NCI-H1930 (cell line): ENCODE data around the gene LRRC73.
A peak's percentile ranks its signal among the peaks of the same experiment; 100 is the strongest.
"Not testable (repeated sequence)": the region's sequence is repeated elsewhere in the genome, so short reads cannot be mapped to it uniquely, and the experiment has no call there.

Experiments
- DNase-seq, 2 experiments: peaks; one replicate each; lab custom pipeline; 2025; lab: John Stamatoyannopoulos, UW

Gene LRRC73, protein sequence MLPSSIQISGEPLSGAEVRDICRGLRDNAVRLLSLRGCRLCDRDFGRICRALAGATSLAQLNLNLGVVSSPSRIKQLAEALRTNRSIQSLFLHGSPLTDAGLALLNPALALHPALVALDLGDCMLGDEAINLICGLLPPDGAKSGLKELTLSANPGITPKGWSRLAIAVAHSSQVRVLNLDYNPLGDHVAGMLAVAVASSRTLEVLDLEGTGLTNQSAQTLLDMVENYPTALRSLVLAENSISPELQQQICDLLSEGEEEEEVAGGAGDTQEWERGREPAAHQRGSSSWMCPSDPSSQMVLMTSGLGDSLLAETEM

DNA sequence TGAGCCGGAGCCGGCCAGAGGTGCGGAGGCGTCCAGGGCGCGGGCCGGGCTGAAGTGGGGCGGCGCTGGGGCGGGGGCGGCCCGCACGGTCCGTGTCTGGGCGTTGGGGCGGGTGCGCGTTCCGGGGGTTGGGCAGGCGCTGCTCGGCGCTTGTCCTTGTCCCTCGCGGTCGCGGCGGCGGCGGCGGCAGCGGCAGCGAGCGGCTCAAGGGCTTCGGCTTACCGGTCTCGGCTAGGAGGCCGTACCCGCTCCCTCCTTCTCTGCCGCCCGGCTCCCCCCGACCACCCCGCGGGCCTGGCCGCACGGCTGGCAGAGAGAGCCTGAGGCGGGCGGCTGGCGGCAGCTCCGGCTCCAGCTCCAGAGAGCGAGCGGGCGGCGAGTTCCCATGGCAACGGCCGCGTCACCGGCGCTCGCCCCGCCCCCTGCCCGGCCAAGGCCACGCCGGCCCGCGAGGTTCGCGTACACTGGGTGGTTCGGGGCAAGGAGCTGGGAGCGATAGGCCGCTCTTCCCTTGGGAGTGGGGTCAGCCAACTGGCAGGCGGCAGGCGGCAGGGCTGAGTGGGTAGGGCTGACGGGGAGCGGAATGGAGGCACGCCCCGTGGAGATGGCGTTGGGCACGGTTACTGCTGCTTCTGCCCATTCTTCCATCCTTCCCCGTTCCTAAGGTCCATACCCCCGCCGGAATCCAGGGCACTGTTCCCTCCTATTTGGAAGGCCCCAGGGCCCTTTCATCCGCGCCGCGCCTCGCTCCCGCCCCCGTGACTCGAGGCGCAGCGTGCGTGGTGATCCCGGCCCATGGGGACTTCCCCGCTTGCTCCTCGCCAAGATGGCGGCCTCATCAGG is at the start of gene LRRC73:
TSS of gene LRRC73 (minus strand) at position 363 of the 843 bp plus-strand sequence. CDS start 561 bp downstream, outside the sequence.
- peak; percentile 71 to 81 for DNase-seq

DNA sequence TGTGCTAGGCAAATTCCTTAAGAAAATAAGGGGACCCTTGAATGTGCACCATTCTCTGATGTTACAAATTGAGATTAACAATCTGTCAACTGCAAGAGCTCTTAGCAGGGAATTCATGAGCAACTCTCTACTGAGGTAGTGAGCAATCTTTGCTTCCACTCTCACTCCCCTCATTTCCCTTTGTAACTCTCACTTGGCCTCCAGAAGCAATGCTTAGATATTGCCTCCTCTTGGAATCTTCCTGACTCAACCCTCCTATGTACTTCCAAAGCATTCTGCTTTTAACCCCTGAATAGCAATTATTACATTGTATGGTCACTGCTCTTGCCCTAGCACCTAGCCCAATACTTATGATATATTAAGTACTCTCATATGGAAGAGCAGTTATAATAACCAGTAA is 49.2 kb upstream of the LRRC73 start:
- no peak for DNase-seq

DNA sequence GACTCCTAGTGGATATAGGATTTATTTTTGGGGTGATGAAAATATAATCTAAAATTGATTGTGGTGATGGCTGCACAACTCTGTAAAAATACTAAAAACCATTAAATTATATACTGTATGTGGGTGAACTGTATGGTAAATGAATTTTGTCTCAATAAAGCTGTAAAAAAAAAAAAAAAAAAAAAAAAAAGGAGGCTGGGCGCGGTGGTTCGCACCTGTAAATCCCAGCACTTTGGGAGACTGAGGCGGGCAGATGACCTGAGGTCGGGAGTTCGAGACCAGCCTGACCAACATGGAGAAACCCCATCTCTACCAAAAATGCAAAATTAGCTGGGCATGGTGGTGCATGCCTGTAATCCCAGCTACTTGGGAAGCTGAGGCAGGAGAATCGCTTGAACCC is 47.5 kb upstream of the LRRC73 start:
- not testable (repeated sequence) for DNase-seq

DNA sequence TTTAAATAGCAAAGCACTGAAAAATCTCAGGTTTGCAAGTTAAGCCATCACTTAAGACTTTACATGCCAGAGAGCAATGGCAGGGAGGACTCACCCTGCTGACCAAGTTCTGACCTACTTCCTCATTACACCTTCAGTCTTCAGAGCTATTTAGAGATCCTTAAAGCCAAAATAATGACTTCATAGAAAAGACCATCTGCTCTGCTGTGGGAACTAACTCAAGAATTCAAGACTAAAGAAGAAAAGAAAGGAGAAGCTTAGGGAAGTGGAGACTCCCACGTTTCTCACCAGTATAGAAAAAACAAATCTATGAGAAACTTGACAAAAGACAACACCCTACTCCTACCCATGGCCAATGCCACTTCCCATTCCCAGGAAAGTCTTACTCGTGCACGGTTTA is 37.1 kb upstream of the LRRC73 start:
- no peak for DNase-seq

- no peak for DNase-seq
These were observed 34.3 kb upstream of the LRRC73 start for GRCh38 chr6:43544461-43544860.

- DNase-seq: no peak
These were observed 31.8 kb upstream of the LRRC73 start for GRCh38 chr6:43541774-43542471.

GRCh38 chr6:43540507-43540906 is 30.4 kb upstream of the LRRC73 start:
- no peak for DNase-seq

DNA sequence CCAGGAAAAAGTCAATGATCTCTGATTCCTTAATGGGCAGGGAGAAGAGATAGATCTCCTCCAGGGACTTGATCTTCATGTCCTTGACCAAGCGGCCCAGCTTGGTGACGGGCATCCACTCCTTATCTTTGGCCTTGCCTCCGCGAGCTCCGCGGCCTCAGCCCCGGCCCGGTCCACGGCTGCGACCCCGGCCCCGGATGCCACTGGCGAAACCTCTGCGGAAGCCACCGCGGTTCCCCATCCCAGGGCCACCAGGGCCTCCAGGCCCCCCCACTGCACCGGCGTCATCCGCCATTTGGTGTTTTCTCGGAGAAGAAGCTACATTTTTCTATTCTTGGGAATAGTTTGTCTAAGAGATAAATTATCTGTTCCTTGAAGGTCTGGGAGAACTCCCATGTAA is 29.3 kb upstream of the LRRC73 start:
- DNase-seq: not testable (repeated sequence)

DNA sequence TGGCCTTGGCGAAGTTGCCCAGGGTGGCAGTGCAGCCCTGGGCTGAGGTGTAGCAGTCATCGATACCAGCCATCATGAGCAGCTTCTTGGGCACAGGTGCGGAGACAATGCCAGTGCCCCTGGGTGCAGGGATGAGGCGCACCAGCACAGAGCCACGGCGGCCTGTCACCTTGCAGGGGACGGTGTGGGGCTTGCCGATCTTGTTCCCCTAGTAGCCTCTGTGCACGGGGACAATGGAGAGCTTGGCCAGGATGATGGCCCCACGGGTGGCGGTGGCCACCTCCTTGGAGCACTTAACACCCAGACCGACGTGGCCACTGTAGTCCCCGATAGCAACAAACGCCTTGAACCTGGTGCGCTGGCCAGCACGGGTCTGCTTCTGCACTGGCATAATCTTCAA is 28.8 kb upstream of the LRRC73 start:
- DNase-seq: not testable (repeated sequence)

- DNase-seq: no peak
These were observed 22.1 kb upstream of the LRRC73 start for GRCh38 chr6:43532201-43532600.

DNA sequence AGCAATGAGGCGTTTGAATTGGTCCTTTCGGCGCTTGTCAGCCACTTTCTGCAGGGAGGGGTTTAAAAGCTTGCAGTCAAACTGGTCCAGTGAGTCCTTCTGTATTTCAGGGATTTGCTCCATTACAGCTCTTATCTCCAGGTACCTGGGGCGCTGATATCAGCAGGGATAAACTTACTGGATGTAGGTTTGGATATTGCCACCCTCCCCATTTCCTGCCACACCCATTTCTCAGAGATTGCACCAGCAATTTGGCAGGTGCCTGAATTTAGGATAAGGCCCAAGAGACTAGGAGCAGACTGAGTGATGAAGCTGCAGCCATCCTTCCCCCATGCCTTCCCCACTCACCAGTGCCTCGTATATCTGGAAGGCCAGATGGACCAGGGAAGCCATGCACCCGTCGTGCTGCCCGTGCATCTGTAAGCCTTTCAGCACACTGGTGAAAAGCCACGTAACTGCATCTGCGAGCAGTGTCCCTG is 14.4 kb upstream of the LRRC73 start:
- no peak for DNase-seq

DNA sequence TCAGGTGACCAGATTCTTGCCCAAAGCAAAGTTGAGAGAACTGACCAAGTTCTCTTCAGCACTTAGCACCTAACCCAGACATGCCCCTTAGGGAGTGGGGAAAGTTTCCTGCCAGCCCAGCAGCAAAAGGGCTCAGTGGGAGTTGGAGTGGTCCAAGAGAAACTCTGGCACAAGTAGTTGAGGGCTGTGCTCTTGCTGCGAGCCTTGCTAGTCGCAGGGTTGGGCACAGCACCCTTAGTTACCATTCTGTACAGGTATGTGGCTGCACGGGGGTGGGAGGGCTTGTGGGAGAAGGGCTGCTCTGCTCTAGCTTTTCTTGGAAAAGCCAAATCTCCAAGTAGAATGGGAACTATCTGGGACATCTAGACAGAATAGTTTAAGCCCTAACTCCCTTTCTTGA is 13.1 kb upstream of the LRRC73 start:
- no peak for DNase-seq

DNA sequence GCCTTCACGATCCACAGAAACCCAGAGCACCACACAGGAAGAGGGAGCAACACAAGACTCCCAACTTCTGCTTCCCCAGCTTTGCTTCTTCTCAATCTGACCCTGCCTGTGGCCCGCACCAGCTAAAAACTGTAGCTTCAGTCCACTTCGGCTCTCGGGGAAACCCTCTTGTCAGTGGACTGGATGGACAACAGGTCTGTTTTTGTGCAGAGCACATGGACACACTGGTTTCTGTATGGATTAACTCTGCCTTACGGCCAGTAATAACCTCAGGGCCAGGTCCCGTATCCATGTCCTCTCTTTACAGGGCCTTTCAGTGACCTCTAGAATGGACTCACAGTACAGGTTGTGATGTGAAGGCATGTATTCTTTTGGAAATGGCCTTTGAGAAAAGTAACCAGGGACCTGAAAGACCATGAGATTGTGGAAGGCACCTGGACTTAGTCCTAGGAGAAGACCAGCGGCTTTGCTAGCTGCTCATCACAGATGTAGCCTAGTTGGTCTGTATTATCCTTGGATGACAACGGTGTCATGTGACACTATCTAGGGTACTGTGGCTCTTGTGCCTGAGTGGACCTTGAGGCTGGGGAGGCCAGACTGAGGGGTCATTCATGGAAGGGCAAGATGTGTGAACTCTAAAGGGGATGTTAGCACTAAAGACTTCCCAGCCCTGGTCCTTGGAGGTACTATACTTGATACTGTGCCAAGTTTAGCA is 12.6 kb upstream of the LRRC73 start:
- no peak for DNase-seq

DNA sequence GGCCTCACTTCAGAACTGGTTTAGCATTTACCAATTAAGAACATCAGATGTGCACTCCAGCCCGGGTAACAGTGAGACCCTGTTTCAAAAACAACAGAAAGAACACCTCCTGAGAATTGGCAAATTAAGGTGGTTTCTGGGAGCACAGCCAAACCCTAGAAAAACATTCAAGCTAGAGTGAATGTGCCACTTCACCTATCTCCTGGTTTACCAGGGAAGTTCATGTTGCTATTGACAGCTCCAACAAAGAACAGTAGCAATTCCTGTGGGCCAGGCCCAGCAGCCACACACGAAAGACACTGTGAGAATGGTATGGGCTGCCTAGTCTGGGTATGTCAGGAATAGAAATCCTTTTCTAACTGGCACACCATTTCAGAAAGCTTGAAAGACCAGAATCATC is 11.7 kb upstream of the LRRC73 start:
- DNase-seq: no peak

DNA sequence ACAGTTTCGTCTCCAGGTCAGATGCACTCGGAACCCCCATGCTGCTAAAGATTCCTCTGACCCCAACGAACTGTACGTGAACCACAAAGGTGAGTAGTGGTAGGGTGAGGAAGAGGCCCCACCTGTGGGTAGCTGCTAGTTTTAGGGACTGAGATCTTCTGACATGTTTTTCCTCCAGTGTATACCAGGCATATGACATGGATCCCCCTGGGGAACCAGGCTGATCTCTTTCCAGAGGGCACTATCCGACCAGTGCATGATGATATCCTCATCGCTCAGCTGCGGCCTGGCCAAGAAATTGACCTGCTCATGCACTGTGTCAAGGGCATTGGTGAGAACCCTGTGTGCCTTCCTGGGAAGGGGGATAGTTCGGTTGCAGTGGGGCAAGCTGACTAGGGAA is 10.0 kb upstream of the LRRC73 start:
- DNase-seq: no peak

DNA sequence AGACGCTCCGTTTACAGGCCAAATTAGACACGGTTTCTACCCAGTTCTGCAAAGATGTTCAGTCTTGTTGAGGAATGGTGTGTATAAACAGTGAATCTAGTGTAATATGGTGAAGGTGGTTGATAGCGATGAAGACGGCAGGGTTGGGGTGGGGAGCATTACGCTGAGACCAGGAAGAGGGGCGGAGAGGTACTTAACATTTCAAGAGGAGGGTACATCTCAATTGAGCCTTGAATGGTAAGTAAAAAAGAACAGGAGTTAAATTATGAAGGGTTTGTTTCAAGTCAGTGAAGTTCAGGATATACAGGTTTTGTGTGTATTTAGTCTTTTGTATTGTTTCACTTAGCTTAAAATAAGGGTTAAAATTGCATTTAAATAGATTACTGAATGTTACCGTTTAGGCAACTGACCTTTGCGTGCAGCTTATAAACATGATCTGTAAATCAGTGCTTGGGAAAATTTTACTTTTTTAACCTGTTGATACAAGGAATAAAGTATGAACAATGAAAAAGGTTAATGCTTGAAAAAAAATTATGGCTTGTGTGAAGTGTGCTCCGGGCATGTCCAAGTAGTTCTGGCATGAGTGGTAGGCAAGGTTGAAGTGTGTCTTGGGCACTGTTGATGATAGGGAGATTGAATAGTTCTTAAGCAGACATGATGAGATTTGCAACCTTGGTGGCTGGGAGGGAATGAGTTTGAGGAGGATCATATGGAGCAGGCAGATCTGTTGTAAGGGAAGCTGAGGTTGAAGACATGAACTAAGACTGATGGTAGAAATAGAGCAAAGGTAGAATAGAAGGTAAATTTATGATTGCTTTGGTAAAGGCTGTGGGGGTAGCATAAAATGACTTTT is 7.6 kb upstream of the LRRC73 start:
- DNase-seq: no peak

GRCh38 chr6:43516697-43517504 is 6.8 kb upstream of the LRRC73 start, which contains the start of the genes POLR1C and YIPF3:
Gene POLR1C (plus strand): TSS chr6:43517089. CDS start chr6:43517110, 21 bp downstream.
Gene YIPF3 (minus strand): TSS chr6:43516926. CDS start chr6:43516807, 119 bp downstream.
- peak; percentile 98 for DNase-seq

DNA sequence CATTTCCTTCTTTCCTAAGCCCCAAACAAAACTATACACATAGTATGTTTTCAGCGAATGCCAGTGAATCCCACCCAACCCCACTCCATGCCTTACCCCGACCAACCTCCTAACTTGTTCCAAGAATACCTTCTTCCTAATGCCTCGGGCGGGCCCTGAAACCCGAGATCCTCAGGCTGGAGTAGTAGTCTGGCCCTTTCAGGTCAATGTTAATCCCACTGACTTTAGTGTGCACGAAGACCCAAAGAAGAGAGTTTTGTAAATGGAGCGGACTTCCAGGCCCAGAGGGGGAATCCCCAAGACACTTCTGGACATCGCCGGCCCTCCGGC is 6.2 kb upstream of the LRRC73 start:
- no peak for DNase-seq

GRCh38 chr6:43515808-43516207 is 5.7 kb upstream of the LRRC73 start:
- DNase-seq: no peak

DNA sequence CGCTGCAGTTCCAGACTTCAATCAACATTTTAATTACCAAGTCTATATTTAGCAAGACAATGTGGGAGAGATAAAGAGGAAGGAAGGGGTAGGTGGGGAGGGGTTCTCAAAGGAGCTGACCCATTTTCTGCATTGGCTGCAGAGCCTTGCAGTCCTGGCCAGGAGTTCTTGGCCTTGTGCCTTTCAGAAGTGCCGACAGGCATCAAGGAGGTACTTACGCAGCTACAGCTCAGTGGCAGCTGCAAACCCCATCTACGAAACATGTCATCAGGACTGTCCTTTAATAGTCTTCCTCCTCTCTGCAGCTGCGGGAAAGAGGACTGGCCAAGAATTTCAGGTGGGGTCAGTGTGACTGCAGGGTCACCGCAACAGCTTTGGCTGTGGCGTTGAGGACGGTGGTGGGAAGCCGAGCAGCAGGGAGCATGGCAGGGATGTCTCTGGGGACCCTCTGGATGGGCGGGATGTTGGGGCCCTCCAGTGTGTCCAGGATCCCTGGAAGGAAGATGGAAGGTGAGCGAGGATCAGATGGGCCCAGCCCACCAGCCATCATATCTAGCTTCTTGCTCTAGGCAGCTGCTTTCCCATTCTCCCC is 1.8 kb upstream of the LRRC73 start:
- DNase-seq: no peak
